HepG2 (cell line): ENCODE measurements around the gene AGER. TPM values are rescaled to one million over a fixed set of nuclear protein-coding genes. Genes with fewer than 3 reads are reported as not detected.

Experiments
- ATAC-seq: fragments of 200-7000 bp; cut with Tn5 transposase; 3 replicates; pipeline ENCODE4 v1.9.1; 2020; ENCODE audit warnings: mild to moderate bottlenecking, moderate library complexity
- BruUV-seq: library from RNA; stranded (reverse); fragments of 400-500 nt; replicated peaks from 2 replicates; lab custom pipeline; 2021; lab: Mats Ljungman, UMichigan
- CTCF ChIA-PET: fragments of 300-600 bp; formaldehyde crosslinking; extraction: SDS; loops from one replicate; lab custom pipeline; 2021; ENCODE audit warnings: low total read pairs, inconsistent platforms, low intra/inter-chr PET ratio; lab: Yijun Ruan, JAX
- POLR2A ChIA-PET: fragments of 350-600 bp; sonication (Branson Sonifier 250); formaldehyde crosslinking; loops from one replicate; lab custom pipeline; 2020; ENCODE audit warnings: antibody characterized with exemption, inconsistent platforms; lab: Yijun Ruan, JAX
- DNase-seq: peaks from one replicate; pipeline ENCODE4 v3.0.0-alpha.2; 2015; ENCODE audit warnings: low spot score
- FAIRE-seq: peaks from 3 replicates; lab custom pipeline; 2011; peaks lifted over from hg19 to GRCh38; lab: Jason Lieb, UNC
- H2AFZ ChIP-seq: one replicate; pipeline ENCODE4 v1.6.1; 2011; ENCODE audit warnings: low read length, inconsistent platforms
- H3K27ac ChIP-seq: fragments of 300-600 bp; 3 replicates; pipeline ENCODE4 v1.8.0; 2011; ENCODE audit warnings: mixed run types, mild to moderate bottlenecking, mixed read lengths, low read length, inconsistent platforms; ENCODE audit not compliant: insufficient read depth; ENCODE audit errors: extremely low read length
- H3K27me3 ChIP-seq, 2 experiments: fragments of 200-600 bp in 1 of 2; 2 replicates in 1 of 2; 3 replicates in 1 of 2; pipeline versions ENCODE4 v1.6.0 to v1.8.0; 2011; ENCODE audit warnings: low read length in 2 of 2, mild to moderate bottlenecking in 2 of 2, moderate library complexity in 2 of 2, inconsistent platforms in 1 of 2; ENCODE audit not compliant: insufficient read depth in 2 of 2, control insufficient read depth in 1 of 2
- H3K36me3 ChIP-seq, 2 experiments: fragments of 200-600 bp in 1 of 2; replicated peaks in 1 of 2; 2 replicates in 1 of 2; 3 replicates in 1 of 2; pipeline versions ENCODE4 v1.5.1 to v1.8.0; 2011; ENCODE audit warnings: low read length in 2 of 2, inconsistent platforms in 1 of 2; ENCODE audit not compliant: insufficient read depth in 2 of 2, control insufficient read depth in 1 of 2
- H3K4me1 ChIP-seq: 2 replicates; pipeline ENCODE4 v1.5.1; 2012; ENCODE audit warnings: low read length, inconsistent platforms; ENCODE audit not compliant: insufficient read depth
- H3K4me2 ChIP-seq: 2 replicates; pipeline ENCODE4 v1.6.0; 2011; ENCODE audit warnings: low read depth, low read length, inconsistent platforms
- H3K4me3 ChIP-seq, 3 experiments: fragments of 200-600 bp in 1 of 3; sonication (generic), shearing (Covaris generic) in 1 of 3; replicated peaks in 1 of 3; 2 replicates each; pipeline ENCODE4 v1.5.1; 2011 to 2016; ENCODE audit warnings: low read length in 3 of 3, inconsistent platforms in 2 of 3, low read depth in 2 of 3, mild to moderate bottlenecking in 2 of 3, control low read depth in 1 of 3, mixed read lengths in 1 of 3; ENCODE audit not compliant: insufficient read depth in 1 of 3
- H3K79me2 ChIP-seq: one replicate; pipeline ENCODE4 v1.6.1; 2011; ENCODE audit warnings: low read length, inconsistent platforms; ENCODE audit not compliant: insufficient read depth
- H3K9ac ChIP-seq: 2 replicates; pipeline ENCODE4 v1.6.0; 2011; ENCODE audit warnings: mild to moderate bottlenecking, low read depth, low read length, inconsistent platforms; ENCODE audit not compliant: insufficient read depth
- H3K9me3 ChIP-seq: 2 replicates; pipeline ENCODE4 v1.5.1; 2012; ENCODE audit warnings: mild to moderate bottlenecking, low read length
- H4K20me1 ChIP-seq: 2 replicates; pipeline ENCODE4 v1.6.0; 2011; ENCODE audit warnings: inconsistent platforms, mild to moderate bottlenecking, low read length, moderate library complexity; ENCODE audit not compliant: insufficient read depth
- ATF4 ChIP-seq, 2 experiments: fragments of 450-650 bp in 1 of 2; sonication (generic) in 1 of 2; formaldehyde crosslinking; IDR thresholded peaks; 2 replicates each; pipeline versions ENCODE4 v1.5.0 to v1.8.0; 2020 to 2022; ENCODE audit warnings: mild to moderate bottlenecking in 1 of 2, missing genetic modification reagents in 1 of 2
- ATF7 ChIP-seq, 2 experiments: fragments of 450-650 bp in 1 of 2; sonication (generic) in 1 of 2; formaldehyde crosslinking in 1 of 2; IDR thresholded peaks; 2 replicates each; pipeline versions ENCODE4 v1.4.0 to v1.6.1; 2016 to 2020; ENCODE audit warnings: antibody characterized with exemption in 1 of 2, mild to moderate bottlenecking in 1 of 2, missing genetic modification reagents in 1 of 2
- CBX1 ChIP-seq: IDR thresholded peaks from one replicate; pipeline ENCODE4 v1.6.1; 2016; ENCODE audit warnings: antibody characterized with exemption, low read depth
- CEBPB ChIP-seq: IDR thresholded peaks from 2 replicates; pipeline ENCODE4 v1.6.1; 2011; ENCODE audit warnings: low read depth, low read length, improper control_type of control experiment, borderline replicate concordance
- CEBPG ChIP-seq: IDR thresholded peaks from 2 replicates; pipeline ENCODE4 v1.6.1; 2016
- ELF1 ChIP-seq: sonication (generic); formaldehyde crosslinking; IDR thresholded peaks from 2 replicates; pipeline ENCODE4 v1.4.0; 2020; ENCODE audit warnings: missing genetic modification reagents
- EP300 ChIP-seq, 3 experiments: sonication (generic) in 1 of 3; formaldehyde crosslinking in 1 of 3; IDR thresholded peaks; 2 replicates each; pipeline versions ENCODE4 v1.5.1 to v1.6.1; 2011 to 2020; ENCODE audit warnings: low read depth in 2 of 3, low read length in 2 of 3, borderline replicate concordance in 1 of 3, improper control_type of control experiment in 1 of 3, mild to moderate bottlenecking in 1 of 3, missing genetic modification reagents in 1 of 3, moderate library complexity in 1 of 3
- FOXM1 ChIP-seq: sonication (generic); formaldehyde crosslinking; IDR thresholded peaks from 2 replicates; pipeline ENCODE4 v1.5.0; 2020; ENCODE audit warnings: missing genetic modification reagents
- FOXO4 ChIP-seq: sonication (generic); formaldehyde crosslinking; conservative IDR thresholded peaks from 2 replicates; pipeline ENCODE4 v1.8.1; 2023; ENCODE audit warnings: missing genetic modification reagents
- HCFC1 ChIP-seq: fragments of 150-350 bp; IDR thresholded peaks from 2 replicates; pipeline ENCODE4 v1.6.1; 2014; ENCODE audit warnings: low read depth, low read length
- HNRNPL ChIP-seq: fragments of 200-400 bp; formaldehyde crosslinking; IDR thresholded peaks from 2 replicates; pipeline ENCODE4 v1.6.1; 2017; ENCODE audit warnings: mild to moderate bottlenecking, low read depth, low read length
- HOXA7 ChIP-seq: sonication (generic); formaldehyde crosslinking; IDR thresholded peaks from 2 replicates; pipeline ENCODE4 v1.8.1; 2022; ENCODE audit warnings: mild to moderate bottlenecking, missing genetic modification reagents, moderate library complexity
- NCOA2 ChIP-seq: sonication (generic); formaldehyde crosslinking; IDR thresholded peaks from 2 replicates; pipeline ENCODE4 v1.8.0; 2022; ENCODE audit warnings: inconsistent platforms
- PITX1 ChIP-seq: sonication (generic); formaldehyde crosslinking; IDR thresholded peaks from 2 replicates; pipeline ENCODE4 v1.5.1; 2020; ENCODE audit warnings: mild to moderate bottlenecking, missing genetic modification reagents
- RFXANK ChIP-seq: IDR thresholded peaks from 2 replicates; pipeline ENCODE4 v1.6.1; 2016
- SNAI1 ChIP-seq: sonication (generic); formaldehyde crosslinking; IDR thresholded peaks from 2 replicates; pipeline ENCODE4 v1.5.0; 2020; ENCODE audit warnings: mild to moderate bottlenecking, missing genetic modification reagents, borderline replicate concordance
- TAF1 ChIP-seq: sonication (generic); formaldehyde crosslinking; IDR thresholded peaks from 2 replicates; pipeline ENCODE4 v1.4.0; 2020; ENCODE audit warnings: missing genetic modification reagents
- ZFP36L1 ChIP-seq: sonication (generic); formaldehyde crosslinking; IDR thresholded peaks from 2 replicates; pipeline ENCODE4 v1.8.0; 2022; ENCODE audit warnings: mild to moderate bottlenecking, missing genetic modification reagents, moderate library complexity
- ZNF205 ChIP-seq: IDR thresholded peaks from 2 replicates; pipeline ENCODE4 v1.6.1; 2018; ENCODE audit warnings: missing biosample characterization, missing genetic modification reagents
- ZNF224 ChIP-seq: sonication (generic); formaldehyde crosslinking; IDR thresholded peaks from 2 replicates; pipeline ENCODE4 v1.5.0; 2020; ENCODE audit warnings: mild to moderate bottlenecking, missing genetic modification reagents
- ZNF451 ChIP-seq: sonication (generic); formaldehyde crosslinking; IDR thresholded peaks from 2 replicates; pipeline ENCODE4 v1.5.0; 2020; ENCODE audit warnings: mild to moderate bottlenecking, missing genetic modification reagents
- ZNF674 ChIP-seq: sonication (generic); formaldehyde crosslinking; IDR thresholded peaks from 2 replicates; pipeline ENCODE4 v1.5.0; 2020; ENCODE audit warnings: low read depth, mild to moderate bottlenecking, missing genetic modification reagents
- ZNF737 ChIP-seq: sonication (generic); formaldehyde crosslinking; IDR thresholded peaks from 2 replicates; pipeline ENCODE4 v1.5.0; 2020; ENCODE audit warnings: missing genetic modification reagents, mild to moderate bottlenecking, borderline replicate concordance
- ZNF749 ChIP-seq: sonication (generic); formaldehyde crosslinking; IDR thresholded peaks from 2 replicates; pipeline ENCODE4 v1.8.0; 2022; ENCODE audit warnings: mild to moderate bottlenecking, missing genetic modification reagents, moderate library complexity, borderline replicate concordance
- WGBS: methylation state at CpG from one replicate; pipeline ENCODE4 v1.1.6; 2017; ENCODE audit warnings: low lambda C conversion rate; 5-methylcytosine and 5-hydroxymethylcytosine counted together
- in situ Hi-C: cut with HindIII; loops from 2 replicates; pipeline ENCODE4 v1.10.0; 2017; ENCODE audit warnings: low pct_unique_long_range_greater_than_20kb; ENCODE audit not compliant: extremely low pct_ligation_motif_present
- intact Hi-C: fragments of 100-400 bp; cut with micrococcal nuclease; formaldehyde crosslinking; loops from one replicate; pipeline ENCODE4 v1.10.0; 2022; ENCODE audit not compliant: unreplicated experiment
- polyA plus RNA-seq, 8 experiments: library from polyadenylated mRNA; depleted of rRNA in 3 of 8; stranded (reverse) in 7 of 8; unstranded in 1 of 8; fragments of >200 nt; fragmentation: Illumina TruSeq in 4 of 8; extraction: Trizol in 4 of 8; gene quantifications; 2 replicates each; pipeline versions ENCODE4 v1.2.1 to v1.2.3, GENCODE V29; 2011 to 2016; ENCODE audit warnings: low read depth in 4 of 8, missing spikeins in 1 of 8, mixed read lengths in 1 of 8; ENCODE audit not compliant: insufficient read depth in 1 of 8
- total RNA-seq, 5 experiments: library from RNA; depleted of rRNA; stranded (reverse); fragments of >200 nt; fragmentation: Illumina TruSeq; extraction: Trizol; gene quantifications; 2 replicates each; pipeline ENCODE4 v1.2.3, GENCODE V29; 2016; ENCODE audit warnings: low read depth in 1 of 5

Gene AGER
- total and polyA plus RNA-seq, 2 of the 13 experiments (the other 11 are each of a cell fraction or from before 2014, with no cell fraction given): 1.9 to 5.1 TPM

- DNase-seq: no peak
- FAIRE-seq: no peak
- in situ Hi-C loops (no loop called here), intact Hi-C loops (no loop called here)
- 70% methylated on average over 1 of the region's 1 CpG for WGBS
- Histone ChIP-seq H3K9ac (no peak overlapping the region), H3K9me3 (no peaks in the 10 kb centered on the region), H3K27me3 (peaks cover 0 to 5% of the 10 kb centered on the region in 2 experiments; a peak in 1 of 5 replicates), H3K4me3 (no peak overlapping the region), H3K79me2 (no peaks in the 10 kb centered on the region), H3K4me2 (no peak overlapping the region), H2AFZ (peak overlapping the region; percentile 29), H4K20me1 (no peaks in the 10 kb centered on the region), H3K4me1 (peaks cover 20% of the 10 kb centered on the region), H3K27ac (no peak overlapping the region), H3K36me3 (no peaks in the 10 kb centered on the region)
- TF ChIP-seq ZNF749 (CRISPR knock-in tag) (no peak), NCOA2 (CRISPR knock-in tag) (no peak), TAF1 (no peak), ATF7 (IDR thresholded peaks at IDR 0.05) (peak; percentile 43; the same call in 1 of the 2 replicates), ATF7 (CRISPR knock-in tag; IDR thresholded peaks at IDR 0.05) (no peak), HCFC1 (no peak), ELF1 (0 out of 2 replicates have a peak, but pooled peaks have one; percentile 14), CBX1 (no peak), FOXO4 (no peak), EP300 (IDR thresholded peaks at IDR 0.05; ENCODE audit: low read depth in 2 of 2, low read length in 2 of 2) (no peak), EP300 (CRISPR knock-in tag; IDR thresholded peaks at IDR 0.05; ENCODE audit: borderline replicate concordance) (no peak), ZNF224 (CRISPR knock-in tag) (no peak), ZFP36L1 (CRISPR knock-in tag) (no peak), ATF4 (CRISPR knock-in tag; IDR thresholded peaks at IDR 0.05) (peak in 1 of 2 experiments; percentile 92; a peak in 2 of 4 replicates), ZNF674 (CRISPR knock-in tag) (no peak), ZNF451 (no peak), HNRNPL (no peak), ZNF205 (no peak), HOXA7 (CRISPR knock-in tag) (no peak), FOXM1 (CRISPR knock-in tag) (no peak), RFXANK (CRISPR knock-in tag) (no peak), SNAI1 (no peak), CEBPG (CRISPR knock-in tag) (peak; percentile 52; the same call in 1 of the 2 replicates), CEBPB (peak; percentile 52; the same call in 1 of the 2 replicates), PITX1 (CRISPR knock-in tag) (no peak), ZNF737 (CRISPR knock-in tag) (no peak)
- no peak for ATAC-seq
- BruUV-seq: no TSS peak
- CTCF ChIA-PET: no interaction called here
- POLR2A ChIA-PET: interaction anchor here (1.2 to 1.4 kb wide), 2 partner anchors 18 to 30 kb away, joined by 3 to 4 read pairs; partner anchors contain the start of gene ATF6B
These were observed 37.8 kb downstream of the AGER start for GRCh38 chr6:32146287-32146686.
